Measurements from ENCODE around the gene TMEM80. TPM values are rescaled to one million over a fixed set of nuclear protein-coding genes. Genes with fewer than 3 reads are reported as not detected.
A peak's percentile ranks its signal among the peaks of the same experiment; 100 is the strongest.

The TMEM80 gene
- polyA plus RNA-seq, 1 experiment, result 19.5 TPM

- CTCF ChIA-PET, result interaction anchor here (0.9 to 3.3 kb wide), 4 partner anchors 9 to 129 kb away, joined by 3 to 17 read pairs (median 3); partner anchors contain the start of genes DEAF1 and TMEM80
- H3K27me3 ChIP-seq (ENCODE audit: control insufficient read depth, insufficient read depth, low read length), result no peaks in the 10 kb centered on the region
- POLR2A ChIA-PET, result no interaction called here
- peaks cover 10% of the 10 kb centered on the region for H3K36me3 ChIP-seq (ENCODE audit: control insufficient read depth, insufficient read depth, low read length)
- TF ChIP-seq, protein P1, sequence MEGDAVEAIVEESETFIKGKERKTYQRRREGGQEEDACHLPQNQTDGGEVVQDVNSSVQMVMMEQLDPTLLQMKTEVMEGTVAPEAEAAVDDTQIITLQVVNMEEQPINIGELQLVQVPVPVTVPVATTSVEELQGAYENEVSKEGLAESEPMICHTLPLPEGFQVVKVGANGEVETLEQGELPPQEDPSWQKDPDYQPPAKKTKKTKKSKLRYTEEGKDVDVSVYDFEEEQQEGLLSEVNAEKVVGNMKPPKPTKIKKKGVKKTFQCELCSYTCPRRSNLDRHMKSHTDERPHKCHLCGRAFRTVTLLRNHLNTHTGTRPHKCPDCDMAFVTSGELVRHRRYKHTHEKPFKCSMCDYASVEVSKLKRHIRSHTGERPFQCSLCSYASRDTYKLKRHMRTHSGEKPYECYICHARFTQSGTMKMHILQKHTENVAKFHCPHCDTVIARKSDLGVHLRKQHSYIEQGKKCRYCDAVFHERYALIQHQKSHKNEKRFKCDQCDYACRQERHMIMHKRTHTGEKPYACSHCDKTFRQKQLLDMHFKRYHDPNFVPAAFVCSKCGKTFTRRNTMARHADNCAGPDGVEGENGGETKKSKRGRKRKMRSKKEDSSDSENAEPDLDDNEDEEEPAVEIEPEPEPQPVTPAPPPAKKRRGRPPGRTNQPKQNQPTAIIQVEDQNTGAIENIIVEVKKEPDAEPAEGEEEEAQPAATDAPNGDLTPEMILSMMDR (IDR thresholded peaks at IDR 0.05; ENCODE audit: insufficient read depth, low read depth, low read length), result no peak
- no peak for DNase-seq (ENCODE audit: low read depth)
- H3K4me3 ChIP-seq (ENCODE audit: low read depth, low read length), result peak overlapping the region; percentile 75
These were observed 9.4 kb downstream of the TMEM80 start for GRCh38 chr11:704781-705645.

- ChIA-PET POLR2A (no interaction called here), CTCF (interaction anchor here (1.3 to 3.3 kb wide), 7 partner anchors 9 to 44 kb away, joined by 3 to 17 read pairs (median 3); partner anchors contain the start of genes DEAF1 and TMEM80)
- Histone ChIP-seq H3K27me3 (ENCODE audit: control insufficient read depth, insufficient read depth, low read length) (no peaks in the 10 kb centered on the region), H3K4me3 (ENCODE audit: low read depth, low read length) (peak within 1 kb of the TSS; percentile 75), H3K36me3 (ENCODE audit: control insufficient read depth, insufficient read depth, low read length) (peaks cover 9% of the 10 kb centered on the region)
- TF ChIP-seq, protein P1 (IDR thresholded peaks at IDR 0.05; ENCODE audit: insufficient read depth, low read depth, low read length), result no peak
- no peak for DNase-seq (ENCODE audit: low read depth)
These were observed 10.2 kb downstream of the TMEM80 start, which contains the start of gene EPS8L2 for GRCh38 chr11:705646-706438. Gene EPS8L2, plus strand, starts transcription at chr11:706231. Its CDS starts 3,177 bp downstream, at chr11:709408.

GRCh38 chr11:706439-706956, 10.9 kb downstream of the TMEM80 start:
- DNase-seq (ENCODE audit: low read depth), result no peak
- H3K36me3 ChIP-seq (ENCODE audit: control insufficient read depth, insufficient read depth, low read length), result peaks cover 7% of the 10 kb centered on the region
- TF ChIP-seq, protein P1 (IDR thresholded peaks at IDR 0.05; ENCODE audit: insufficient read depth, low read depth, low read length), result no peak
- ChIA-PET CTCF (interaction anchor here (0.9 to 2.6 kb wide), 7 partner anchors 9 to 132 kb away, joined by 3 to 8 read pairs (median 3); partner anchors contain the start of genes DEAF1 and TMEM80), POLR2A (interaction anchor here (0.6 kb wide), 1 partner anchor 89 kb away, joined by 10 read pairs; no protein-coding TSS in a partner anchor)
- H3K27me3 ChIP-seq (ENCODE audit: control insufficient read depth, insufficient read depth, low read length), result no peaks in the 10 kb centered on the region
- H3K4me3 ChIP-seq (ENCODE audit: low read depth, low read length), result peak overlapping the region; percentile 75

- no peaks in the 10 kb centered on the region for H3K27me3 ChIP-seq (ENCODE audit: control insufficient read depth, insufficient read depth, low read length)
- peak overlapping the region; percentile 75 for H3K4me3 ChIP-seq (ENCODE audit: low read depth, low read length)
- TF ChIP-seq, protein P1 (IDR thresholded peaks at IDR 0.05; ENCODE audit: insufficient read depth, low read depth, low read length), result peak; percentile 13; the same call in 1 of the 2 replicates
- peaks cover 3% of the 10 kb centered on the region for H3K36me3 ChIP-seq (ENCODE audit: control insufficient read depth, insufficient read depth, low read length)
- ChIA-PET CTCF (interaction anchor here (0.9 to 2.6 kb wide), 7 partner anchors 9 to 133 kb away, joined by 3 to 8 read pairs (median 3); partner anchors contain the start of genes DEAF1 and TMEM80), POLR2A (interaction anchor here (0.6 kb wide), 1 partner anchor 89 kb away, joined by 10 read pairs; no protein-coding TSS in a partner anchor)
- DNase-seq (ENCODE audit: low read depth), result no peak
These were observed 11.6 kb downstream of the TMEM80 start for GRCh38 chr11:706957-707816.

Data from BJ (cell line).